ES-I3 (cell line): ENCODE results near the gene RAPGEF6.
"Not testable (repeated sequence)": the region's sequence is repeated elsewhere in the genome, so short reads cannot be mapped to it uniquely, and the experiment has no call there.

ENCODE experiments used
- H3K36me3 ChIP-seq: 2 replicates; pipeline ENCODE4 v1.6.1; 2013; ENCODE audit warnings: mild to moderate bottlenecking, low read length, control low read depth, moderate library complexity; ENCODE audit not compliant: insufficient read depth
- H3K4me1 ChIP-seq: 2 replicates; pipeline ENCODE4 v1.6.1; 2013; ENCODE audit warnings: mild to moderate bottlenecking, control low read depth, low read length; ENCODE audit not compliant: insufficient read depth
- H3K9ac ChIP-seq: 2 replicates; pipeline ENCODE4 v1.6.1; 2013; ENCODE audit warnings: low read depth, mild to moderate bottlenecking, low read length, moderate library complexity
- H3K9me3 ChIP-seq: 2 replicates; pipeline ENCODE4 v1.6.1; 2013; ENCODE audit warnings: mild to moderate bottlenecking, low read length, moderate library complexity; ENCODE audit not compliant: control insufficient read depth, insufficient read depth

The RAPGEF6 gene

DNA sequence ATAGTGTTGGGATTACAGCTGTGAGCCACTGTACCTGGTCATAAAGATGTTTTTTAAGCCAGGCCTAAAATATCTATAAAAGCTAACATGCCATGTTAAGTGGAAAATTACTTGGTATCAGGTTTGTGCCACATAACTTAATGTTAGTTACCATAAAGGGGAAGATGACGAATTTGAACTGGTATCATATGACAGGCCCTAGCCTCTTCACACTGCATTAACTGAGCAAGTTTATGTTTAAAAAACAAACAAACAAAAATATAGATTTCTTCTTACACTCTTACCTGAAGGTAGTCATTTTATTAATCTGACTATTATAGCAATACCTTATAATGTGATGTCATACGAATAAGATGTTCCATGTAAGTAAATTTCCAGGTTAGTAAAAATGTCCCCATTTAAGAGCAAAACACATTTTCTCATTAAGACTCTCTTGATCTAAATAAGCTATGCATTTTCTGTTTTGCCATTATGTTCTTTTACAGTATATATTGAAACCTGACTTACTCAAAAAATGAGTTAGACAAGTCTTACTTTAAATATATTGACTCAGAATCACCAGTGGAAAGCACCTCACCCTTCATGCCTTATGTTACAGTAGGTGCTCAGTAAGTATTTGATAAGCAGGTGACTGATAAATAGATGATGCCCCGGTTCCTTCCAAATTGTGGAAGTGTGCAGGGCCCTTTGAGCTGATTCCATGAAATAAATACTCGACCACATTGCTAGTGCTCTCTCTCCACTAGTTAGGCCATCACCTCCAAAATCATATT, 245.7 kb downstream of the RAPGEF6 start:
- peaks cover 3% of the 10 kb centered on the region; the same call in 1 of the 2 replicates for H3K36me3 ChIP-seq
- no peaks in the 10 kb centered on the region for H3K4me1 ChIP-seq
- H3K9ac ChIP-seq, result no peak overlapping the region
- no peaks in the 10 kb centered on the region for H3K9me3 ChIP-seq

GRCh38 chr5:131387255-131387654, 247.8 kb downstream of the RAPGEF6 start:
- Histone ChIP-seq H3K4me1 (no peaks in the 10 kb centered on the region), H3K9me3 (no peaks in the 10 kb centered on the region), H3K9ac (no peak overlapping the region), H3K36me3 (peaks cover 3% of the 10 kb centered on the region; the same call in 1 of the 2 replicates)

DNA sequence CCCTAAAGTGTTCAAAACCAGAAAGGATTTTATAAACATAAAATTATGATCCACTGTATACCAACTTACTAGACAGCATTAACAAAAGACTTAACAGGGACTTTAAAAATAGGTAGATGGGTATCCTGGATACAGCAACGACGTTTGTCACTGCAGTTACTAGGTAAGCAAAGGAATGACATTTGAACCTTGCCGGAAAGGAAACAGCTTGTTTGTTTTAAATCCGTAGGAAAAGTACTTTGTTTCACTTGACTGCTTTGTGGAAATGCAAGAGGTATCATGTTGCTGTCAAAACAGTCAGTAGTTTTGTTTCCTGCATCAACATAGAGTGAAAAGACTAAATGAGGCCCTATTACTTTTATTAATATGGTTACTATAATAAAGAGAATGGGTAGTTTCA, 248.2 kb downstream of the RAPGEF6 start:
- H3K9me3 ChIP-seq, result no peaks in the 10 kb centered on the region
- no peaks in the 10 kb centered on the region for H3K4me1 ChIP-seq
- no peak overlapping the region for H3K9ac ChIP-seq
- 0 out of 2 replicates have a peak, but pooled peaks cover 2% of the 10 kb centered on the region for H3K36me3 ChIP-seq

- Histone ChIP-seq H3K36me3 (no peaks in the 10 kb centered on the region), H3K9ac (no peak overlapping the region), H3K4me1 (no peaks in the 10 kb centered on the region), H3K9me3 (no peaks in the 10 kb centered on the region)
Observed at GRCh38 chr5:131386124-131386523, 248.9 kb downstream of the RAPGEF6 start.

DNA sequence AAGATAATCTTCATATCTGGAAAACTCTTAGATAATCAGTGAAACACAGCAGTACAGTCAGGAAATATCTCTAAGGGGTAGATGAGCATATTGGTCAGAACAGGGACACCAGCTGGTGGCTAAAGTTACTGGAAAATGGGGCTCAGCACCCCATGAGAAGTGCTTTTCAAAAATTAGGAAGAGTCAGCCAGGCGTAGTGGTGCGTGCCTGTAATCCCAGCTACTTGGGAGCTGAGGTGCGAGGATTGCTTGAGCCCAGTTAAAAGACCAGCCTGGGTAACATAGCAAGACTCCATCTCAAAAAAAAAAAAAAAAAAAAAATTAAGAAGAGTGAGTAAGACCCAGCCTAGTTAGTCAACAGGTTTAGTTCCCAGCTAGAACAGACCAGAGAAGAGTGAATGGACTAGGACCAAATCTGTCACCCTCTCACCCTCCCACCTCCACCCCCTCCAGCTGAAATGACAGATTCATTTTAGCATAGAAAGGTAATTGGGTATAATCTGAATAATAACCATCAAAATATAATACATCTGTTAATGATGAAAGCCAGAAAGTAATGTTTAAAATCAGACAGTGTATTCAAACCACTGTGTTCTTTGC, 250.3 kb downstream of the RAPGEF6 start:
- Histone ChIP-seq H3K9ac (no peak overlapping the region), H3K9me3 (no peaks in the 10 kb centered on the region), H3K36me3 (no peaks in the 10 kb centered on the region)

DNA sequence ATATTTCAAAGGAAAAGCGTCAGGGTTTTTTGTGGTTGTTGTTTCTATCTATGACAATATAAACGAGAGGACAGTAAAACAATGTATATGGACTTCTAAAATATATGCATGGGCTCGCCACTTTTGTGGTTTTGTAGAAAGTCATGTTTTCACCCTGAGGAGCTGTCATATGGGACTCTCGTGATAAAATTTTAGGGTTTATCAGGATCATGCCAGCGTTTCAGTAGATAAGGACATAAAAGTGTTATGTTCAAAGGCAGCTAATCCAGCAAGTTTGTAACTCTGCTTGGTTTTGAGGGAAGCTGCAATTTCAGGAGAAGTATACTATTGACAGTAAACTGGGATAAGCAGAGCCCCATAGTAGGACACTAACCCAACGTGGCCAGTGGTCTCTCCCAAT, 250.9 kb downstream of the RAPGEF6 start:
- no peaks in the 10 kb centered on the region for H3K9me3 ChIP-seq
- H3K36me3 ChIP-seq, result no peaks in the 10 kb centered on the region
- no peak overlapping the region for H3K9ac ChIP-seq
- no peaks in the 10 kb centered on the region for H3K4me1 ChIP-seq

More for the DNA sequence above, 250.3 kb downstream of the RAPGEF6 start:
- H3K4me1 ChIP-seq, result no peaks in the 10 kb centered on the region

DNA sequence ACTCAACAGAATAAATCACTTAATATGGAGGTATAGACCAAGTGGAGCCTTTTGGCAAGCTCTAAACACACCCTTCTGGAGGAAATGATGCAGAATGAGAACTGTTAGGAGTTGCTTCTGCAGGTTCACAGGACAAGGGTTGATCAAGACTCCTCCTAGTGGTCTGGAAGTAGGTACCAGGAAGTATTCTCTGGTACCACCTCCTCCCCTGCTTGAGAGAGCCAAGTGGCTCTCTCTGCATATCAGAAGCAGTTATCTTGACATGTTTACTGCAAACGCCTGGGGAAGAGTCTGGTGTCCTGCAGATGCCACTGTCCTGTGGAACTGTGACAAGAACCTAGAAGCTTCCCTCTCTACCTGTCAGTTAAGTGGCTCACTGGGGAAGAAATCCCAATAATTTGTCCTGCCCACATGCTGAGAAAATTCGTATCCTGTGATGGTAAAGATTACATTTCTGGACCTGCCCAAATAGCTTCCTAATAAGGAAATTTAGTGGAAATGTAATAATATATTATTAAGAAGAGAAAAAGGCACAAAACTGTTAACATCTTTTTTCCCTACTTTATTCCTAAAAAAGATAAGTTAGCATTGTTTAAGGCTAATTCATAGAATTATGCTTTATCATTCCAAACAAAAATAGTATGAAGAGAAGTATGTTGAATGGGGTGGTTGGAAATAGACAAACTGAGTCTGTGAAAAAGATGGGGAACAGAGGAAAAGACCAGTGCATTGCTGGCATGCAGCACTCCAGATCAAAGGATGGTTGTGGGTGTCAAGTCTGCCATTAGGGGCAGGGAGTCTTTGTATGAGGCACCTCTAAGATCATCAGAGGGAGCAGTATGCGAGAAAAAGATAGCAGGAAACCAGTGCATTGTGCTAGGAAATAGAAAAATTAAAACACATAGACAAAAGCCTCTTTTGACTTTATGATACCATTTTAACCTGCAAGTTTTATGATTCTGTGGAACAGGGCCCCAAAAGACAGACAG, 252.3 kb downstream of the RAPGEF6 start:
- no peak overlapping the region for H3K9ac ChIP-seq
- no peaks in the 10 kb centered on the region for H3K4me1 ChIP-seq
- H3K36me3 ChIP-seq, result no peaks in the 10 kb centered on the region

GRCh38 chr5:131381777-131382176, 253.3 kb downstream of the RAPGEF6 start:
- H3K9ac ChIP-seq, result no peak overlapping the region
- H3K36me3 ChIP-seq, result no peaks in the 10 kb centered on the region
- H3K4me1 ChIP-seq, result no peaks in the 10 kb centered on the region
- no peaks in the 10 kb centered on the region for H3K9me3 ChIP-seq

More for the DNA sequence above, 252.3 kb downstream of the RAPGEF6 start:
- H3K9me3 ChIP-seq, result no peaks in the 10 kb centered on the region

DNA sequence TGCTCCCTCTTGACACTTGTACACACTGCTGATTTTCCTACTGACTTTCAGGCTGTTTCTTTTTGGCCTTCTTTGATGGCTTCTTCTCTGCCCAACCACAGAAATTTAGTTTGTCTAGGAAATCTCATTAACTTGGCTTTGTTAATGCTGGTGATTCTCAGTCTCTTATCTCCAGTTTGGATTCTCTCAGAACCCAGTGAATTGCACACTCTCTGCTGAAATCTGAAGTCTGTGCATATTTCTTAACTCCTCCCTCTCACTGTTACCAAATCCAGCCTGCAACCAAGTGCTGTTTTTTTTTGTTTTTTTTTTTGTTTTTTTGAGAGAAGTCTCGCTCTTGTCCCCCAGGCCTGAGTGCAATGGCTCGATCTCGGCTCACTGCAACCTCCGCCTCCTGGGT, 254.0 kb downstream of the RAPGEF6 start:
- no peaks in the 10 kb centered on the region for H3K4me1 ChIP-seq
- H3K9ac ChIP-seq, result no peak overlapping the region
- no peaks in the 10 kb centered on the region for H3K9me3 ChIP-seq
- H3K36me3 ChIP-seq, result no peaks in the 10 kb centered on the region

- H3K9ac ChIP-seq, H3K9me3 ChIP-seq, H3K4me1 ChIP-seq, H3K36me3 ChIP-seq: not testable (repeated sequence)
Observed at GRCh38 chr5:131380238-131380637, 254.8 kb downstream of the RAPGEF6 start.

DNA sequence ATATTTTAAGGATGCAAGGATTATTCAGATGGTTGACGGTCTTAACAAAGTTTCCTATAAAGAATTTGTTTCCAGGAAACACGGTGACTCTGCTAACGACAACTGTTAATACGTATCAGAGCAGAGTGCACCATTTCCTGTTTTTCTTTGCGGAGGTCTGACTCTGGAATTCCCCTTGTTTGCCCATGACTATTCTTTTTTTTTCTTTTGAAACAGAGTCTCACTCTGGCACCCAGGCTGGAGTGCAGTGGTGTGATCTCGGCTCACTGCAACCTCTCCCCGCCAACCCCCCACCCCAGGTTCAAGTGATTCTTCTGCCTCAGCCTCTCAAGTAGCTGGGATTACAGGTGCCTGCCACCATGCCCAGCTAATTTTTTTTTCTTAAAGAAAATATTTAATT, 255.3 kb downstream of the RAPGEF6 start:
- H3K4me1 ChIP-seq, result no peaks in the 10 kb centered on the region
- no peak overlapping the region for H3K9ac ChIP-seq
- H3K9me3 ChIP-seq, result no peaks in the 10 kb centered on the region
- H3K36me3 ChIP-seq, result no peaks in the 10 kb centered on the region

GRCh38 chr5:131378721-131379541, 256.1 kb downstream of the RAPGEF6 start:
- Histone ChIP-seq H3K9me3 (no peaks in the 10 kb centered on the region), H3K4me1 (no peaks in the 10 kb centered on the region), H3K9ac (no peak overlapping the region), H3K36me3 (no peaks in the 10 kb centered on the region)

- no peaks in the 10 kb centered on the region for H3K4me1 ChIP-seq
- no peaks in the 10 kb centered on the region for H3K36me3 ChIP-seq
- H3K9me3 ChIP-seq, result no peaks in the 10 kb centered on the region
- H3K9ac ChIP-seq, result no peak overlapping the region
Observed at GRCh38 chr5:131377785-131378325, 257.2 kb downstream of the RAPGEF6 start.
